MCF 10A (cell line): ENCODE data around the gene ERC2. TPM values are rescaled to one million over a fixed set of nuclear protein-coding genes. Genes with fewer than 3 reads are reported as not detected.

Experiments
- BruUV-seq: library from RNA; stranded (reverse); fragments of 400-500 nt; replicated peaks from 2 replicates; lab custom pipeline; 2021; lab: Mats Ljungman, UMichigan
- CTCF ChIA-PET: fragments of 300-600 bp; sonication (Branson Sonifier 250); formaldehyde crosslinking; extraction: SDS; loops from one replicate; lab custom pipeline; 2021; ENCODE audit warnings: antibody characterized with exemption, inconsistent platforms; lab: Yijun Ruan, JAX
- POLR2A ChIA-PET: fragments of 300-600, 350-650 bp; sonication (Branson Sonifier 250); formaldehyde crosslinking; extraction: SDS; loops from one replicate; lab custom pipeline; 2020; ENCODE audit warnings: antibody characterized with exemption, inconsistent platforms; lab: Yijun Ruan, JAX
- DNase-seq: peaks from one replicate; pipeline ENCODE4 v3.0.0-alpha.2; 2018; ENCODE audit not compliant: unreplicated experiment
- H3K27ac Mint-ChIP-seq: one replicate; pipeline ENCODE4 v1.8.0; 2022; ENCODE audit warnings: mild to moderate bottlenecking, low read depth, mixed read lengths; ENCODE audit not compliant: unreplicated experiment
- H3K27me3 Mint-ChIP-seq: one replicate; pipeline ENCODE4 v1.8.0; 2022; ENCODE audit warnings: mixed read lengths; ENCODE audit not compliant: insufficient read depth, unreplicated experiment
- H3K36me3 Mint-ChIP-seq: one replicate; pipeline ENCODE4 v1.8.0; 2022; ENCODE audit warnings: mild to moderate bottlenecking, moderate library complexity, mixed read lengths; ENCODE audit not compliant: insufficient read depth, unreplicated experiment
- H3K4me1 Mint-ChIP-seq: one replicate; pipeline ENCODE4 v1.8.0; 2022; ENCODE audit warnings: mixed read lengths; ENCODE audit not compliant: insufficient read depth, unreplicated experiment
- H3K4me3 Mint-ChIP-seq: one replicate; pipeline ENCODE4 v1.8.0; 2022; ENCODE audit warnings: mild to moderate bottlenecking, moderate library complexity, mixed read lengths; ENCODE audit not compliant: unreplicated experiment
- H3K9me3 Mint-ChIP-seq: one replicate; pipeline ENCODE4 v1.8.0; 2022; ENCODE audit warnings: mixed read lengths; ENCODE audit not compliant: unreplicated experiment
- intact Hi-C: fragments of 100-400 bp; cut with micrococcal nuclease; formaldehyde crosslinking; loops from 2 replicates; pipeline ENCODE4 v1.14.1; 2022
- total RNA-seq: library from RNA; stranded (reverse); gene quantifications from 2 replicates; pipeline ENCODE4 v1.2.3, GENCODE V29; 2022
- TF ChIP-seq, protein P1 (sequence below): fragments of 200-600 bp; IDR thresholded peaks from one replicate; pipeline ENCODE4 v1.8.0; 2022; ENCODE audit warnings: antibody characterized with exemption, mild to moderate bottlenecking; ENCODE audit not compliant: unreplicated experiment

ERC2 gene
- total RNA-seq, 1 experiment from 2014 or later = 0.42 TPM

DNA sequence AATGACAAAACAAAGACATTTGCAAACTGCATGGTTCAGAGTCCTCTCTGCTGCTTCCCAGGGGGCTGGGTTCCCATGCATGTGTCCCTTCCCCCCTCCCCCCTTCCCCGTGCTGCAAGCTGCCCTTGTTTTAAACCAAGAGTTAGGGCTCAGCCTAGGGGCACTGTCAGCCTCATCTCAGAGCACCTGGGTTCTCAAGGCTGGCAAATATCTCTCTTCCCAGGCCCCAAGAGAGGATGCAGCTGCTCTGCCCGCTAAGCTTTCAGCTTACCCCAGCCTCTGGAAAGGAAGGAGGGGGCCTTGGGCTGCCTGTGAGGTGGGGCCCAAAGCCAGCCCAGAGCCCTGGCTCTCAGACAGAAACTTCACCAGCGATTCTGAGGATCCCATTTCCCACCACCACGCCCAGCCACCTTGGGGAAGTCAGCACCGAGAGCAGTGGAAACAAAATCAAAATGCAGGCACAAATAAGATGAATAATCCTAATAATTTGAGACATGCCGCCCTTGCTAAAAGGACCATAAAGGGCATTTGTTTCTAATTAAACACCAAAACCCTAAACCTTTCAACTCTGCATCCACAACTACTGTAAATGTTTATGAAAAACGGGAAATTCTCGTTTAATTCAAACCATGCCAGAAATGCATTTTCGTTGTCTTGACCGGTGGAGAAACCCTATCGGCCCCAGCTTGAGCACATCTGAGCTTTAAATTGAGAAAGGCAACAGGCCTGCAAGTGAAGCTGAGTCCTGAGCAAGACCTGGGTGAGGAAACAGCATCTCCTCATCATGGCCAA is 913.4 kb downstream of the ERC2 start:
- BruUV-seq = no TSS peak
- TF ChIP-seq, protein P1, sequence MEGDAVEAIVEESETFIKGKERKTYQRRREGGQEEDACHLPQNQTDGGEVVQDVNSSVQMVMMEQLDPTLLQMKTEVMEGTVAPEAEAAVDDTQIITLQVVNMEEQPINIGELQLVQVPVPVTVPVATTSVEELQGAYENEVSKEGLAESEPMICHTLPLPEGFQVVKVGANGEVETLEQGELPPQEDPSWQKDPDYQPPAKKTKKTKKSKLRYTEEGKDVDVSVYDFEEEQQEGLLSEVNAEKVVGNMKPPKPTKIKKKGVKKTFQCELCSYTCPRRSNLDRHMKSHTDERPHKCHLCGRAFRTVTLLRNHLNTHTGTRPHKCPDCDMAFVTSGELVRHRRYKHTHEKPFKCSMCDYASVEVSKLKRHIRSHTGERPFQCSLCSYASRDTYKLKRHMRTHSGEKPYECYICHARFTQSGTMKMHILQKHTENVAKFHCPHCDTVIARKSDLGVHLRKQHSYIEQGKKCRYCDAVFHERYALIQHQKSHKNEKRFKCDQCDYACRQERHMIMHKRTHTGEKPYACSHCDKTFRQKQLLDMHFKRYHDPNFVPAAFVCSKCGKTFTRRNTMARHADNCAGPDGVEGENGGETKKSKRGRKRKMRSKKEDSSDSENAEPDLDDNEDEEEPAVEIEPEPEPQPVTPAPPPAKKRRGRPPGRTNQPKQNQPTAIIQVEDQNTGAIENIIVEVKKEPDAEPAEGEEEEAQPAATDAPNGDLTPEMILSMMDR = no peak
- H3K4me1 Mint-ChIP-seq = no peaks in the 10 kb centered on the region
- H3K36me3 Mint-ChIP-seq = no peaks in the 10 kb centered on the region
- POLR2A ChIA-PET = no interaction called here
- intact Hi-C loops = no loop called here
- H3K27ac Mint-ChIP-seq = no peak overlapping the region
- no peaks in the 10 kb centered on the region for H3K9me3 Mint-ChIP-seq
- H3K4me3 Mint-ChIP-seq = no peak overlapping the region
- CTCF ChIA-PET = interaction anchor here (0.9 kb wide), 1 partner anchor 167 kb away, joined by 3 read pairs; no protein-coding TSS in a partner anchor
- no peak for DNase-seq
- no peaks in the 10 kb centered on the region for H3K27me3 Mint-ChIP-seq

- DNase-seq = no peak
- intact Hi-C loops = no loop called here
- Mint-ChIP-seq H3K4me3 (no peak overlapping the region), H3K9me3 (no peaks in the 10 kb centered on the region), H3K27me3 (no peaks in the 10 kb centered on the region), H3K27ac (no peak overlapping the region), H3K36me3 (no peaks in the 10 kb centered on the region), H3K4me1 (no peaks in the 10 kb centered on the region)
- BruUV-seq = no TSS peak
- CTCF ChIA-PET = no interaction called here
- TF ChIP-seq, protein P1 = no peak
- POLR2A ChIA-PET = no interaction called here
Measured at GRCh38 chr3:55551644-55552043, 916.6 kb downstream of the ERC2 start.

DNA sequence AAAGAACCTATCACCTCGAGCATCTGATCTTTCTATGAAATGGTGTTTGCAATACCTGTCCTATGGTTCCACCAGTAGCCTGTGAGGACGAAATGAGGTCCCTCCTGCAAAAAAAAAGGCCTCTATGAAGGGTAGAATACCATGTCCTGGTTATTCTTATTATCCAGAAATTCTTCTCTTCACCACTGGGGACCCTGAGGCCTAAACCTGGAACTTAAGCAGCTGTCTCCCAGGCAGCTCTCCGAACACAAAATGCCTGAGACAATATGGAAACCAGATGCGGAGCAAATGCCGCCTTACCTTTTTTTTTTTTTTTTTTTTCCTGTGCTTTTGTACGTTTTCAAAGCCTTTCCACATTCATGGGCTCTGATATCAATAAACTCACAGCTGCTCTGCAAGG is 919.1 kb downstream of the ERC2 start:
- DNase-seq = no peak
- POLR2A ChIA-PET = interaction anchor here (0.6 kb wide), 1 partner anchor 8 kb away, joined by 3 read pairs; no protein-coding TSS in a partner anchor

More for the DNA sequence above, 919.1 kb downstream of the ERC2 start:
- Mint-ChIP-seq H3K36me3 (no peaks in the 10 kb centered on the region), H3K27ac (no peak overlapping the region), H3K4me3 (no peak overlapping the region), H3K4me1 (no peaks in the 10 kb centered on the region), H3K27me3 (peaks cover 13% of the 10 kb centered on the region), H3K9me3 (no peaks in the 10 kb centered on the region)
- intact Hi-C loops = no loop called here
- TF ChIP-seq, protein P1 = no peak
- no TSS peak for BruUV-seq
- CTCF ChIA-PET = interaction anchor here (0.6 to 1.1 kb wide), 6 partner anchors 15 to 131 kb away, joined by 3 to 5 read pairs (median 3); no protein-coding TSS in a partner anchor
